K562 (cell line): Measurements from ENCODE around the gene YPEL3. TPM values are rescaled to one million over a fixed set of nuclear protein-coding genes. Genes with fewer than 3 reads are reported as not detected.

Experiments used
- BCL6 ChIP-seq: fragments of 250-450 bp; sonication (Bioruptor Pico); IDR thresholded peaks from 2 replicates; pipeline ENCODE4 v1.4.0; 2020
- BMI1 ChIP-seq: fragments of 150-350 bp; IDR thresholded peaks from 2 replicates; pipeline ENCODE4 v1.6.1; 2014; ENCODE audit warnings: low read length
- NEUROD1 ChIP-seq: fragments of 150-350 bp; IDR thresholded peaks from 2 replicates; pipeline ENCODE4 v1.6.1; 2014; ENCODE audit warnings: borderline replicate concordance, low read length, low read depth; ENCODE audit not compliant: partially characterized antibody
- PRMT5 ChIP-seq: sonication (generic); formaldehyde crosslinking; IDR thresholded peaks from 2 replicates; pipeline ENCODE4 v1.5.0; 2020; ENCODE audit warnings: missing genetic modification reagents
- RB1 ChIP-seq: fragments of 450-650 bp; IDR thresholded peaks from 2 replicates; pipeline ENCODE4 v1.6.1; 2017; ENCODE audit warnings: low read depth, mild to moderate bottlenecking
- ZEB2 ChIP-seq: fragments of 450-650 bp; IDR thresholded peaks from 2 replicates; pipeline ENCODE4 v1.6.1; 2016
- ZNF197 ChIP-seq: fragments of 200-800 bp; sonication (Bioruptor generic); IDR thresholded peaks from 2 replicates; pipeline ENCODE4 v1.6.1; 2016; ENCODE audit warnings: low read depth, missing genetic modification characterization, missing compliant biosample characterization
- polyA plus RNA-seq, 8 experiments: library from polyadenylated mRNA; depleted of rRNA in 4 of 8; stranded (reverse) in 5 of 8; unstranded in 3 of 8; fragments of >200 nt; fragmentation: Nextera tagmentation in 2 of 8; fragmentation: Illumina TruSeq in 1 of 8; extraction: Ambion mirVana in 2 of 8; extraction: Trizol in 1 of 8; gene quantifications; 2 replicates each; pipeline versions ENCODE4 v1.2.1 to v1.2.3, GENCODE V29; 2011 to 2014; ENCODE audit warnings: inconsistent platforms in 1 of 8, missing spikeins in 1 of 8
- total RNA-seq, 7 experiments: library from RNA; depleted of rRNA in 6 of 7; stranded (reverse); fragments of >200 nt in 6 of 7; fragmentation: Illumina TruSeq in 2 of 7; extraction: Trizol in 2 of 7; gene quantifications; 2 replicates each; pipeline versions ENCODE4 v1.2.1 to v1.2.3, GENCODE V29; 2011 to 2021; ENCODE audit warnings: low replicate concordance in 1 of 7
- TF ChIP-seq, protein P1 (sequence below), 2 experiments: fragments of 450-650 bp; formaldehyde crosslinking in 1 of 2; IDR thresholded peaks; 2 replicates each; pipeline versions ENCODE4 v1.4.0 to v1.6.1; 2014 to 2020; ENCODE audit warnings: mild to moderate bottlenecking in 2 of 2, borderline replicate concordance in 1 of 2, low read depth in 1 of 2
- TF ChIP-seq, protein P2 (sequence below): fragments of 450-650 bp; IDR thresholded peaks from 2 replicates; pipeline ENCODE4 v1.7.0; 2016; ENCODE audit warnings: borderline replicate concordance

YPEL3 gene
- total and polyA plus RNA-seq, 9 of the 15 experiments (the other 6 are each of a cell fraction or from before 2014, with no cell fraction given): 0.41 to 15.0 (median 2.9) TPM

DNA sequence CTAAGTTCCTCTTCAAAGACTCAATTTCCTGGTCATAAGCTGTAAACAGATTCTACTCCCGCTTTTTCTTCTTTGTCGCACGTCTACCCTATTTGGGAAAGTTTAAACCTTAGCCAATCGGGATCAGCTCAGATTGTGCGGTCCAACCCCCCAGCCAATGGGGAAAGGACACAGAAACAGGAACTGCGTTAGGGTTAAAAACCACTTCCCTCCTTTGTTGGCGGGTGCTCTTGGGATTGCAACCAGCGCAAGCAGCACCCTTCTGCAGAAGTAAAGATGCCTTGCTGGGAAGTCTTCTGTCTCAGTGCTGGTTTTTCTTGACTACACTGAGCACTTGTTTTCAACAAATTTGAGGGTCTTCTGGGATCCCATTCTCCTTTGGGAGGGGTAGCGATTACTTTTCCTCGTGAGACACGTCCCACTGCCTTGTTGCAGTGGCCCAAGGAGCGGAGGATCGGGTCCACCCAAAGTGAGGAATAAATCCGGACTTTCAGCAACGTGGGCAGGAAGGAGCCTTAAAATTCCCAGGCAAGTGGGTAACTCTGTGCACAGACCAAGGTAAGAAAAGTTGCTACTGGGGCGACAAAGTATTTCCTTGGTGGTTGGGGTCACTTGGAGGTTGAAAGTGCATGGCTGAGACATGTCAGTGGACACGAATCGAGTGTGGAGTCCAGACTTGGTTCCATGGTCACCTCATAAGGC, 1.0 kb upstream of the YPEL3 start (continued):
- TF ChIP-seq, protein P1, sequence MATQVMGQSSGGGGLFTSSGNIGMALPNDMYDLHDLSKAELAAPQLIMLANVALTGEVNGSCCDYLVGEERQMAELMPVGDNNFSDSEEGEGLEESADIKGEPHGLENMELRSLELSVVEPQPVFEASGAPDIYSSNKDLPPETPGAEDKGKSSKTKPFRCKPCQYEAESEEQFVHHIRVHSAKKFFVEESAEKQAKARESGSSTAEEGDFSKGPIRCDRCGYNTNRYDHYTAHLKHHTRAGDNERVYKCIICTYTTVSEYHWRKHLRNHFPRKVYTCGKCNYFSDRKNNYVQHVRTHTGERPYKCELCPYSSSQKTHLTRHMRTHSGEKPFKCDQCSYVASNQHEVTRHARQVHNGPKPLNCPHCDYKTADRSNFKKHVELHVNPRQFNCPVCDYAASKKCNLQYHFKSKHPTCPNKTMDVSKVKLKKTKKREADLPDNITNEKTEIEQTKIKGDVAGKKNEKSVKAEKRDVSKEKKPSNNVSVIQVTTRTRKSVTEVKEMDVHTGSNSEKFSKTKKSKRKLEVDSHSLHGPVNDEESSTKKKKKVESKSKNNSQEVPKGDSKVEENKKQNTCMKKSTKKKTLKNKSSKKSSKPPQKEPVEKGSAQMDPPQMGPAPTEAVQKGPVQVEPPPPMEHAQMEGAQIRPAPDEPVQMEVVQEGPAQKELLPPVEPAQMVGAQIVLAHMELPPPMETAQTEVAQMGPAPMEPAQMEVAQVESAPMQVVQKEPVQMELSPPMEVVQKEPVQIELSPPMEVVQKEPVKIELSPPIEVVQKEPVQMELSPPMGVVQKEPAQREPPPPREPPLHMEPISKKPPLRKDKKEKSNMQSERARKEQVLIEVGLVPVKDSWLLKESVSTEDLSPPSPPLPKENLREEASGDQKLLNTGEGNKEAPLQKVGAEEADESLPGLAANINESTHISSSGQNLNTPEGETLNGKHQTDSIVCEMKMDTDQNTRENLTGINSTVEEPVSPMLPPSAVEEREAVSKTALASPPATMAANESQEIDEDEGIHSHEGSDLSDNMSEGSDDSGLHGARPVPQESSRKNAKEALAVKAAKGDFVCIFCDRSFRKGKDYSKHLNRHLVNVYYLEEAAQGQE (IDR thresholded peaks at IDR 0.05; ENCODE audit: borderline replicate concordance): no peak
- TF ChIP-seq, protein P1 (CRISPR knock-in tag; IDR thresholded peaks at IDR 0.05; ENCODE audit: low read depth): no peak
- no peak for TF ChIP-seq ZNF197 (CRISPR knock-in tag)
- TF ChIP-seq RB1: no peak
- TF ChIP-seq NEUROD1: no peak
- TF ChIP-seq BCL6 (CRISPR knock-in tag): no peak
- TF ChIP-seq BMI1: no peak
- no peak for TF ChIP-seq PRMT5 (CRISPR knock-in tag)
- TF ChIP-seq ZEB2: peak; percentile 72
- TF ChIP-seq, protein P2, sequence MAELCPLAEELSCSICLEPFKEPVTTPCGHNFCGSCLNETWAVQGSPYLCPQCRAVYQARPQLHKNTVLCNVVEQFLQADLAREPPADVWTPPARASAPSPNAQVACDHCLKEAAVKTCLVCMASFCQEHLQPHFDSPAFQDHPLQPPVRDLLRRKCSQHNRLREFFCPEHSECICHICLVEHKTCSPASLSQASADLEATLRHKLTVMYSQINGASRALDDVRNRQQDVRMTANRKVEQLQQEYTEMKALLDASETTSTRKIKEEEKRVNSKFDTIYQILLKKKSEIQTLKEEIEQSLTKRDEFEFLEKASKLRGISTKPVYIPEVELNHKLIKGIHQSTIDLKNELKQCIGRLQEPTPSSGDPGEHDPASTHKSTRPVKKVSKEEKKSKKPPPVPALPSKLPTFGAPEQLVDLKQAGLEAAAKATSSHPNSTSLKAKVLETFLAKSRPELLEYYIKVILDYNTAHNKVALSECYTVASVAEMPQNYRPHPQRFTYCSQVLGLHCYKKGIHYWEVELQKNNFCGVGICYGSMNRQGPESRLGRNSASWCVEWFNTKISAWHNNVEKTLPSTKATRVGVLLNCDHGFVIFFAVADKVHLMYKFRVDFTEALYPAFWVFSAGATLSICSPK: no peak
